Myocyte (in vitro differentiated cells): ENCODE results near the gene DRICH1. TPM values are rescaled to one million over a fixed set of nuclear protein-coding genes. Genes with fewer than 3 reads are reported as not detected.
"Not testable (repeated sequence)": the region's sequence is repeated elsewhere in the genome, so short reads cannot be mapped to it uniquely, and the experiment has no call there.

ENCODE experiments used
- DNase-seq: peaks from one replicate; pipeline ENCODE4 v3.0.0-alpha.2; 2012; ENCODE audit warnings: low read depth
- polyA plus RNA-seq: library from polyadenylated mRNA; unstranded; fragments of >200 nt; gene quantifications from one replicate; pipeline ENCODE4 v1.2.1, GENCODE V29; 2012; ENCODE audit warnings: missing spikeins
- total RNA-seq: library from RNA; depleted of rRNA; stranded (reverse); fragments of >200 nt; gene quantifications from 2 replicates; pipeline ENCODE4 v1.2.3, GENCODE V29; 2014

The DRICH1 gene, protein sequence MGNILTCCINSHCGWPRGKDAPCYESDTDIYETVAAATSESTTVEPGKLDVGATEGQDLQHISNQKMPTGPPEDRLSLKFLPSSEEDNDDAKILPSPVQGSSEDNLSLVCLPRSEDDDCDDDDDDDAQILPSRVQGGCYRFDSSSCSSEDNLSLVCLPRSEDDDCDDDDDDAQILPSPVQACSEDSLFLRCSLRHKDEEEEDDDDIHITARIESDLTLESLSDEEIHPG
- 0.21 and 0.26 TPM in 2 replicates for total RNA-seq
- polyA plus RNA-seq: 0.21 TPM

GRCh38 chr22:23632178-23632577 is at the start of gene DRICH1:
TSS of gene DRICH1 (minus strand) at chr22:23632321. CDS start at chr22:23632023, 298 bp downstream.
- no peak for DNase-seq

GRCh38 chr22:23681026-23681809 is 49.1 kb upstream of the DRICH1 start:
- DNase-seq: no peak

- no peak for DNase-seq
Measured at GRCh38 chr22:23678133-23678532, 46.0 kb upstream of the DRICH1 start.

GRCh38 chr22:23677701-23677995 is 45.5 kb upstream of the DRICH1 start:
- peak; percentile 74 for DNase-seq

DNA sequence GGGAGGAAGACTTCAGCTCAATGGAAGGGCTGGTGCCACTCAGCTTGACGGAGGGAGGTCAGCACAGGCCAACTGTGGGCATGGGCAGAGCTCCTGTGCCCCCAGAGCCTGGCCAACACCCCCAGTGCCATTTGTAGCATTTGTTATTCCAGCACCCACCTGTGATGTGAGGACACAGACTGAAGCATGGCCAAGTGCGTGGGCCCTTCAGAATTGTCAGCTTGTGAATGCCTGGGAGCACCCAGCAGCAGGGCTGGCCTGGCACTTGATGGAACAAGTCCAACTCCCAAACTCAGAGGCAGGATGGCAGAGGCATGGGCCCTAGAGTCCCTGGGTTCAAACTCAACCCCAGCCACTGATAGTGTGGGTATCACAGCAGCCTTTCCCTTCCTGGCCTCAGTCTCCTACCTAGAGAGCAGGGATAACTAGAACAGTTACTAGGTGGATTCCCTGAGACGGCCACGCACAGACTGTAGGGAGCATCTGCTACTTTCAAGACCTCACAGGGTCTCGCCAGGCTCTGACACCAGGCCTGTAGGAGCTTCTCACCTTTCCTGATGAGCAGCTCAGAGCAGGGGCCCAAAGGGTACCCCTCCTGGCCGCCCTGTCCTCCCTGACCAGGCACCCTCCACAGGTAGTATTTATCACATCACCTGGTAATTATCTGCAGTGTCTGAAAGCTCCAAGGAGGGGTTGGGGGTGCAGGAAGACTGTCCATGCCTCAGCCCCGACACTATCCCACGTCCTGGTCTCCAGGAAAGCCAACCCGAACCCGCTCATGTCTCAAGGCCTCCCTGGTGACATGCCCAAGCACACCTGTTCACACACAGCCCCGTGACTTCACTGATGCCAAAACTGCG is 45.0 kb upstream of the DRICH1 start:
- DNase-seq: peak; percentile 45

GRCh38 chr22:23675502-23676415 is 43.6 kb upstream of the DRICH1 start:
- peak; percentile 53 for DNase-seq

DNA sequence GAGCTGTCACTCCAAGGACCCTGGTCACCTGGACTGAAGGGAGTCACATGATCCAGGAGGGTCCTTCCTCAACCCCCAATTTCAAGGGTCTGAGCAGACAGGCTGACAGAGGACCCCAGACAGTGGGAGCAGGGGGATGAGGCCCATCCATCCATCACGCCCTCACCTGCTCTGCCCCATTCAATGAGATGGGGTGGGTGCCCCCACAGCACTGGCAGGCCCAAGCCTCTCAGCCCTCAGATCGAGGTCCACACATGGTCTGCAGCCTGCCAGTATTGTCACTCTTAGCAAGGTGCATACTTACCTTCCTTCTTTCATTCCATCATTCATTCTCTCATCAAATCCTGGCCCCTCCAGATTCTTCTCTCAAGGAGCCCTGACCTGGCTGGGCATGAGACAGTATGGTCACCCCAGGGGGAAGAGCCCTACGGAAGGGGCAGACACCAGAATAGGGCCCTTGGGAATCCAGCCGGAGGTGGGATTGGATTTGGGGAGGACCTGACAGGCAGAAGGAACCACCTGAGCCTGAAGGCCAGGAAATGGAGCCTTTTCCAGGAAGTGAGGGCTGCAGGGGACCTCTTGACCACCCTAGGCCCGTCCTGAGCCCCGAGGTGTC is 42.9 kb upstream of the DRICH1 start:
- DNase-seq: not testable (repeated sequence)

DNA sequence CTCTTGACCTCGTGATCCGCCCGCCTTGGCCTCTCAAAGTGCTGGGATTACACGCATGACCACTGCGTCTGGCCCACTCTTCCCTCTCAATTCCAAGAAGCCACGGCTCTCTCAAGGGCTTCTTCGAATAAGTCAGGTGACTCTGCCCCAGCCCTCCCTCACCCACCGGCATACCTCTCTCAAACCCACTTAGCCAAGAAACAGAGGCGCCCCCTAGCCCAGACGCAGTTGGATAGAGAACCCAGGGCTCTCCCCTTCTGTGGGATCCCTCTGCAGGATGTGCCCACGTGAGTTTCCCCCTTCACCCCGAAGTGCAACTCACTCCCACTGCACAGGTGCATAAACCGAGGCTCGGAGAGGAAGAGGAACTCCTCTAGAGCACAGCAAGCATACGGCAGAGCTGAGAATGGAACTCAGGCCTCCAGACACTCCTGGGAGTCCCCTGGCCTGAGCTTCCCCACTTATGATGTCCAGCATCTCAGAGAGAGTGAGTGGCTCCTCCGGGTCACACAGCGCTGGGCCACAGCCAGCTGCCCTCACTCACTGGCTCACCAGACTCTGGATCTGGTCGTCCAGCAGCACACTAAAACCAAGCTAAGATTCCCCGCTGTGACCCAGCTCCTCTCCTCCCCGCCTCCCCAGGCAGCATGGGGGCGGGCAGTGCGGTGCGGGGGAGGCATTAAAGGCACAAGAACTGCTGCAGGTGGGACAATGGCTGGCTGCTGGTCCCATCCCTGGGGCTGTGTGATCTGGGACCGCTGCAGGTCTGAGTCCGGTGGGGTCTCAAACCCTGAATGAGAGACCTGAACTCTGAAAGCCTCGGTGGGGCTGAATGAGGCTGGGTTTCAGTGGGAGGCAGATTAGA is 41.9 kb upstream of the DRICH1 start:
- no peak for DNase-seq

- DNase-seq: no peak
Measured at GRCh38 chr22:23673050-23673620, 41.0 kb upstream of the DRICH1 start.

GRCh38 chr22:23672307-23673049 is 40.4 kb upstream of the DRICH1 start:
- DNase-seq: not testable (repeated sequence)

- DNase-seq: not testable (repeated sequence)
Measured at GRCh38 chr22:23671387-23671786, 39.3 kb upstream of the DRICH1 start.

- DNase-seq: no peak
Measured at GRCh38 chr22:23670378-23671295, 38.5 kb upstream of the DRICH1 start.

DNA sequence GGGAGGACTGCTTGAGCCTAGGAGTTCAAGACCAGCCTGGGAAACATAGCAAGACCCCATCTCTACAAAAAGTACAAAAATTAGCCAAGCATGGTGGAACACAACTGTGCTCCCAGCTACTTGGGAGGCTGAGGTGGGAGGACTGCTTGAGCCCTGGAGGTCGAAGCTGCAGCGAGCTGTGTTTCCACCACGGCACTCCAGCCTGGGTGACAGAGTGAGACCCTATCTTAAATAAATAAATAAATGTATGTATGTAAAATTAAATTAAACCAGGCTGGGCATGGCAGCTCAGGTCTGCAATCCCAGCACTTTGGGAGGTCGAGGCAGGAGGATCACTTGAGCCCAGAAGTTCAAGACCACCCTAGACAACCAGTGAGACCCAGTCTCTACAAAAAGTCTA is 28.3 kb upstream of the DRICH1 start:
- not testable (repeated sequence) for DNase-seq

DNA sequence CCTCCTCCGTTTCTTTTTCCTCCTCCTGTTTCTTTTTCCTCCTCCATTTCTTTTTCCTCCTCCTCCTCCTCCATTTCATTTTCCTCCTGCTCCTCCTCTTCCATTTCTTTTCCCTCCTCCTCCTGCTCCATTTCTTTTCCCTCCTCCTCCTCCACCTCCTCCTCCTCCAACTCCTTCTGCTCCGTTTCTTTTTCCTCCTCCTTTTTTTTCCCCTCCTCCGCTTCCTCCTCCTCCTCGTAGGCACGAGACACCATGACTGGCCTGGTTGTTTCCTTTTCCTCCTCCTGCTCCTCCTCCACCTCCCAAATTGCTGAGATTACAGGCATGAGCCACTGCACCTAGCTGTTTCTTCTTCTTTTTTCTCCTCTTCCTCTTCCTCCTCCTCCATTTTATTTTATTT is 25.6 kb upstream of the DRICH1 start:
- no peak for DNase-seq

DNA sequence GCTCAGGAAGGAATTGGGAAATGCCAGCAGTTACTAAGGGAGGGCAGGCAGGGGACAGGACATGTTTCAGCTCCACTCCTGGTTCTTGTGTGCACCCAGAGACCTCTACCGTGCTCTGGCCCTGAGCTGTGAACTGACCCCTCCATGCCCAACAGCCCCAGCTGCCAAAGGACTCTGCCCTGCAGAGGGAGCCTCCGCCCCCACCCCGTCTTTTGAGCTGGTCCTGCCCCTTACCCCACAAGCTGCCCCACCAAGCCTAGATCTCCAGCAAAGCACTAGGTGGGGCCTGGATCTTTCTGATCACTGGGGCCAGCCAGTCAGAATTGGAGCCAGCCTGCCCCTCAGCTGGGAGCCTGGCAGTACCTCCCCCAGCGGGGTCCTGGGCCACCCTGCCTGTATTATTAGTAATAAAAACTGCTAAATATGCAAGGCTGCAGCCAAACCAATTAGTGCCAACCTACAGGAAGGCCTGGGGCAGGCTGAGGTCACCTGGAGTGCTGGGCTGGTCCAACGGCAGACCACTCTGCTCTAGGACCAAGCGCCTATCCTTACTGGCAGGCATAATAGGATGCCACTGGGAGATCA is 23.9 kb upstream of the DRICH1 start:
- no peak for DNase-seq

DNA sequence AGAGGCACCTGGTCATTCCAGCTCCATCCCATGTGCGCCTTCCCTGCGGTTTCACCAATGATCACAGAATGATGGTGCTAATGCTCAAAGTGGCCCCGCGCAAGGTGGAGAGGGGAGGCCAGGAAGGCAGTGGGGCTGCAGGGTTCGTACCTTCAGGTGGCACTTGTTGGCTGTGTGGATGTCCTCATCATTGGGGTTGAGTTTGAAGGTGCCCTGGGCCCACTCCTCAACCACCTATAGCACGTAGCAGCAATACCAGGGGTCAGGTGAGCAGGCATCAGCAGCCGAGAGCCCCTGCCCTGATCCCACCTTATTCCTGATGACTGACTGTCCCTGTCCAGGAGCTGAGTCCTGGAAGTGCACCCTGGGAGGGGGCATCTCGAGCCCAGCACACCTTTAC is 20.6 kb upstream of the DRICH1 start:
- no peak for DNase-seq

DNA sequence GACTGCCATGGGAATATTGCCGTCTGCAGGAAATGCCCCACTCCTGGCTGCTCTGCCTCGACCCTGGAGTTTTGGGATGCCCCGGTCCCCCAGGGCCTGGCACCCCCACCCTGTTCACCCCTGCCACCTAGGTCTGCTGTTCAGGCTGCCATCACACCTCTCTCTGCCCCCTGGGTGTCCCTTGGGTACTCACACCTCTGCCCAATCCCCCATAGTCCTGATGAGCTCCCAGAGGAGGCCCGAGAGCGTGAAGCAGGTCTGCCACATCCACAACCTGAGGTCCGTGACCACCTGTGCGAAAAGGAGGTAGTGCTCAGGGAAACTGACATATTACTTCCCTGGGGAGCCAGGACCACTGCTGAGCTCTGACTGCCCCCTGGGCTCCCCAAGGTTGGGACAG is 20.2 kb upstream of the DRICH1 start:
- no peak for DNase-seq
